Left colon (tissue), 2 donors: ENCODE measurements around the gene NADSYN1. TPM values are rescaled to one million over a fixed set of nuclear protein-coding genes. Genes with fewer than 3 reads are reported as not detected.
"Not testable (repeated sequence)": the region's sequence is repeated elsewhere in the genome, so short reads cannot be mapped to it uniquely, and the experiment has no call there.

Source experiments
- ATAC-seq: fragments of 200-7000 bp; cut with Tn5 transposase; one replicate; pipeline ENCODE4 v1.9.1; 2020; ENCODE audit warnings: mild to moderate bottlenecking, moderate library complexity
- DNase-seq, 2 donors: peaks; one replicate each; pipeline ENCODE4 v3.0.0-alpha.2; 2020
- intact Hi-C, 2 donors: fragments of 100-400 bp; cut with DNase I in 1 of 2; cut with micrococcal nuclease in 1 of 2; formaldehyde crosslinking; loops; one replicate each; pipeline versions ENCODE4 v1.11.2 to v1.14.0; 2022; cut with DNase I, micrococcal nuclease
- total RNA-seq, 2 donors: library from RNA; stranded (reverse); fragmentation: NEBNext Ultra II Directional; extraction: Animal tissue kit (Norgen Biotek cat#: 25700); gene quantifications; one replicate each; pipeline ENCODE4 v1.2.1, GENCODE V29; 2021
- donor health status: DM: no; HTN: no; CAD: no.
- donor health status: DM: yes; HTN: yes; CAD: no.

NADSYN1 gene
- total RNA-seq, 2 donors from 2014 or later, result 140 to 165 TPM

DNA sequence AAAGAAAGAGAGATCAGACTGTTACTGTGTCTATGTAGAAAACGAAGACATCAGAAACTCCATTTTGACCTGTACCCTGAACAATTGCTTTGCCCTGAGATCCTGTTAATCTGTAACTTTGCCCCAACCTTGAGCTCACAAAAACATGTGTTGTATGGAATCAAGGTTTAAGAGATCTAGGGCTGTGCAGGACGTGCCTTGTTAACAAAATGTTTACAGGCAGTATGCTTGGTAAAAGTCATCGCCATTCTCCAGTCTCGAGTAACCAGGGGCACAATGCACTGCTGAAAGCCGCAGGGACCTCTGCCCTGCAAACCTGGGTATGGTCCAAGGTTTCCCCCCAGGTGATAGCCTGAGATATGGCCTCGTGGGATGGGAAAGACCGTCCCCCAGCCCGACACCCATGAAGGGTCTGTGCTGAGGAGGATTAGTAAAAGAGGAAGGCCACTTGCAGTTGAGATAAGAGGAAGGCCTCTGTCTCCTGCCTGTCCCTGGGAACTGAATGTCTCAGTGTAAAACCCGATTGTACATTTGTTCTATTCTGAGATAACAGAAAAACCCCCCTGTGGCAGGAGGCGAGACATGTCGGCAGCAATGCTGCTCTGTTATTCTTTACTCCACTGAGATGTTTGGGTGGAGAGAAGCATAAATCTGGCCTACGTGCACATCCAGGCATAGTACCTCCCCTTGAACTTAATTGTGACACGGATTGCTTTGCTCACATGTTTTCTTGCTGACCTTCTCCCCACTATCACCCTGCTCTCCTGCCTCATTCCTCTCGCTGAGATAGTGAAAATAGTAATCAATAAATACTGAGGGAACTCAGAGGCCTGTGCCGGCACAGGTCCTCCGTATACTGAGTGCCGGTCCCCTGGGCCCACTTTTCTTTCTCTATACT is 82.0 kb downstream of the NADSYN1 start:
- DNase-seq, intact Hi-C loops, ATAC-seq: not testable (repeated sequence)

DNA sequence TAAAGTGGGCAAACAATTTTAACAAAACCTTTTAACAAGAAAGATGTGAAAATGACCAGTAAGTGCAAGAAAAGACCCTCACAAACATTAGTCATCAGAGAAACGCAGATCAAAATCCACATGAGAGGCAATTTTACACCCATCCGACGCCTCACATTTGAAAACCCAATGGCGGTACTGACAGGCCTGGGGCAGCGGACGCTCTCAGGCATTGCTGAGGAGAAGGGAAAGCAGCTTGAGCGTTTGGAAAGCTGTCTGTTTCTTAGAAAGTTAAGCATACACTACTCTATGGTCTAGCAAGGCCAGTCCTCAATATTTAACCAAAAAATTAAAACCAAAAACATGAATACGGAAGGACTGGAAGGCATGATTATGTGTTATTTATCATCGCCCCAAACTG is 82.8 kb downstream of the NADSYN1 start:
- DNase-seq (no peak), ATAC-seq (no peak)
- intact Hi-C loops, result no loop called here

DNA sequence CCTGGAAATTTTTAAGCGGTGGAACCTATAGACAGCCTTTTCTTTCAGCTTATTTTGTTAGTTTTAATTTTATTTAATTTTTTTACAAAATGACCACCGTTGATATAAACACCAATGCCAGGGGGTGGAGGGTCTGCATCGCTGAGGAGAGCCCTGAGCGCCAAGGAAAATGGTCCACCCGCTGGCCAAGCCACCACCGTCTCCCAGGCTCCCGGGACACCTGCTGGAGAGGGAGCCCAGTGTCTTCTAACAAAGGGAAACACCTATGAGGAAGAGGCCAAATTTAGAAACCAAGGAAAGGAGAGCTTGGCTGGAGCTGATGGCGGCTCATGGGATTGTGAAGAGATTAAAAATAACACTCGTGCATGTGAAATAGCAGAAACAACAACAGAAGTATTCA is 84.5 kb downstream of the NADSYN1 start:
- DNase-seq (no peak), ATAC-seq (no peak)
- intact Hi-C loops, result no loop called here

DNA sequence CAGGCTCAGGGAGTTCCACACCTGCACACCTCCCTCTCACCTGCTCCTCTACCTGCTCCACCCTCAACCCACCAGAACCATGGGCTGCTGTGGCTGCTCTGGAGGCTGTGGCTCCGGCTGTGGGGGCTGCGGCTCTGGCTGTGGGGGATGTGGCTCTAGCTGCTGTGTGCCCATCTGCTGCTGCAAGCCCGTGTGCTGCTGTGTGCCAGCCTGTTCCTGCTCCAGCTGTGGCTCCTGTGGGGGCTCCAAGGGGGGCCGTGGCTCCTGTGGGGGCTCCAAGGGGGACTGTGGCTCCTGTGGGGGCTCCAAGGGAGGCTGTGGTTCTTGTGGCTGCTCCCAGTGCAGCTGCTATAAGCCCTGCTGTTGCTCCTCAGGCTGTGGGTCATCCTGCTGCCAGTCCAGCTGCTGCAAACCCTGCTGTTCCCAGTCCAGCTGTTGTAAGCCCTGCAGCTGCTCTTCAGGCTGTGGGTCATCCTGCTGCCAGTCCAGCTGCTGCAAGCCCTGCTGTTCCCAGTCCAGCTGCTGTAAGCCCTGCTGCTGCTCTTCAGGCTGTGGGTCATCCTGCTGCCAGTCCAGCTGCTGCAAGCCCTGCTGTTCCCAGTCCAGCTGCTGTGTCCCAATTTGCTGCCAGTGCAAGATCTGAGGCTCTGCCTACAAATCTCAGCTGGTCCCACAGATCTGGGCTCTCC is 85.1 kb downstream of the NADSYN1 start, which contains the start of gene KRTAP5-8:
KRTAP5-8 (plus strand) TSS at position 49 of the 689 bp plus-strand sequence; CDS start at position 80, 31 bp downstream.
- ATAC-seq, intact Hi-C loops, DNase-seq: not testable (repeated sequence)

DNA sequence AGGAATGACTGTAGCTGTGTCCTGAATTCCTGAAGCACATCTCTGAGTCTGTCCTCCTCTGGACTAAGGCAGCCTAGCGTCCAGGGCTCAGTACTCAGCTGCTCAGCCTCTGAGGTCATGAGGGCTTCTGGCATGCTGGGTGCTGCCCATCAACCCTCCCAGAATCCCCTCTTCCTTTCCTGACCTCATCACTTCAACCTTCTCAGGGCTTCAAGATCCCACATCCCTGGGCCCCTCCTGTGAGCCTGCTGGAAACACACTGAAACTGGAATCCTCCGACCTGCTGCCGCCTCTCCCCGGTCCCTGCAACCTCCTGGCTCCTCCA is 85.6 kb downstream of the NADSYN1 start:
- intact Hi-C loops, result no loop called here
- no peak for ATAC-seq
- no peak for DNase-seq

DNA sequence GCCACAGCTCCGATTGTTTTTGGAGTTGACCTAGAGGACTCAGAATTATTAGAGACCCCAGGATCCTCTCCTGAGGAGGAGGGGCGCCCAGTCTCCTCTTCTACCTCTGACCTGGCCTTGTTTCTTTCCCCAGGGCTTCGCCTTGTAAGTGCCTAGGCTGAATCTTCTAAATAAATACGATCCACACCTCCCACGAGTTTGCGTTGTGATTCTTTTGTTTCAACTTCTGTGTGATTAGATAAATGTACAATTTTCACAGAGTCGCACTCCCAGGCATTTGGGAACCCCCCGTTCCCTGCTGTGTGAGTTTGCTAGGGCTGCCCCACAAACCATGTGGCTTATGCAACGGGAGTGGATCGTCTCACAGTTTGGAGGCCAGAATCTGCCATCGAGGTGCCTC is 86.0 kb downstream of the NADSYN1 start:
- ATAC-seq (no peak), DNase-seq (no peak)
- intact Hi-C loops, result no loop called here

DNA sequence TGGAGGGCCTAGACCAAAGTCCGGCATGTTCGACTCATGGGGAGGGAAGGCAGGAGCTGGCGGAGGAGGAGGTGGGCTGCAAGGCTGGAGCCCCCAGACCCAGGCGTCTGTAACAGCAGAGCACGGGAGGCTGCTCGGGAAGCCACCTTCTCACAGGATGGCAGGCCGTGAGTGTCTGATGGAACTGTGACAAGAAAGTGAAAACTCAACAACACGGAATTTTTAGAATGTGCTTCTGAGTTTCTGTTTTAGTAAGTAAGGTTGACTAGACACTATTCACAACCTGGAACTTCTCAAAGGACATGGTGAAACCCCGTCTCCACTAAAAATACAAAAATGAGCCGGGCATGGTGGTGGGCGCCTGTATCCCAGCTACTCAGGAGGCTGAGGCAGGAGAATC is 87.0 kb downstream of the NADSYN1 start:
- intact Hi-C loops, DNase-seq, ATAC-seq: not testable (repeated sequence)

DNA sequence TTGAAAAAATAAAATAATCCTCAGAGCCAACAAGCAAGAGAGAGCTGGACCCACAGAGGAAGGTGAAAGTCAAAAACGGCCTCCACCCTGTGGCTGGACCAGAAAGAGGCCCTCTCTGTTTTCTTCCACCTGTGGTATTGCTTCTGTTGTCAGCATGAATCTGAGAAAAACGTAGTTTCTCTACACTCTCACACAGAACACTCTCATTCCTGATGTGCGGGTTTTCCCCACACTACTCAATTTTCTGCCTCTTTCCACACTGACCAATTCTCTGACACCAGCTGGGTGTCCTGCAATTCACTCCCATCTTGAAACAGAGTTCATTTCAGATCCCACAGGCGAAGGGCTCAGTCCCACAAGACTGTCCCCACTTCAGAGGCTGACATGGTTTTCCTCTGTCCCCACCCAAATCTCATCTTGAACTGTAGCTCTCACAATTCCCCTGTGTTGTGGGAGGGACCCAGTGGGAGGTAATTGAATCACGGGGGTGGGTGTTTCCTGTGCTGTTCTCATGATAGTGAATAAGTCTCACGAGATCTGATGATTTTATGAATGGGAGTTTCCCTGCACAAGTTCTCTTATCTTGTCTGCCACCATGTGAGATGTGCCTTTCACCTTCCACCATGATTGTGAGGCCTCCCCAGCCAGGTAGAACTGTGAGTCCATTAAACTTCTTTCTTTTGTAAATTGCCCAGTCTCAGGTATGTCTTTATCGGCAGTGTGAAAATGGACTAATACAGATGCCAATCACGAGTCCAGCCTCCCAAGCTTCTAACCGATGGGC is 87.7 kb downstream of the NADSYN1 start:
- ATAC-seq, DNase-seq, intact Hi-C loops: not testable (repeated sequence)

DNA sequence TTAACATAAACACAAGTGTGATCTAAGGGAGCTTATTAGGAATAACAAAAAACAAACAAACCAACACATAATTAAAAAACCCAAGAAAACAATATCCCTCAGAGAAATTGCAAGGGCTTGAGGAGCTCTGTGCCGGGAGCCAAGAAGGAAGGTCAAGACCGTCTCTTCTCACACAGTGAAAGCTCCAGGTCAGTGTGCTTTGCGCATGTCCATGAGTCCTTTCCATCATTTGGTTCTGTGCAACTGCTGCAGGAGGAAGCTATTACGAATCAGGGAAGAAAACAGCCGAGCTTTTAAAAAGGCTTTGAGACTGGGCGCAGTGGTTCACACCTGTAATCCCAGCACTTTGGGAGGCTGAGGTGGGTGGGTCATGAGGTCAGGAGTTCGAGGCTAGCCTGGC is 89.4 kb downstream of the NADSYN1 start:
- intact Hi-C loops, result no loop called here
- DNase-seq, result no peak
- no peak for ATAC-seq

DNA sequence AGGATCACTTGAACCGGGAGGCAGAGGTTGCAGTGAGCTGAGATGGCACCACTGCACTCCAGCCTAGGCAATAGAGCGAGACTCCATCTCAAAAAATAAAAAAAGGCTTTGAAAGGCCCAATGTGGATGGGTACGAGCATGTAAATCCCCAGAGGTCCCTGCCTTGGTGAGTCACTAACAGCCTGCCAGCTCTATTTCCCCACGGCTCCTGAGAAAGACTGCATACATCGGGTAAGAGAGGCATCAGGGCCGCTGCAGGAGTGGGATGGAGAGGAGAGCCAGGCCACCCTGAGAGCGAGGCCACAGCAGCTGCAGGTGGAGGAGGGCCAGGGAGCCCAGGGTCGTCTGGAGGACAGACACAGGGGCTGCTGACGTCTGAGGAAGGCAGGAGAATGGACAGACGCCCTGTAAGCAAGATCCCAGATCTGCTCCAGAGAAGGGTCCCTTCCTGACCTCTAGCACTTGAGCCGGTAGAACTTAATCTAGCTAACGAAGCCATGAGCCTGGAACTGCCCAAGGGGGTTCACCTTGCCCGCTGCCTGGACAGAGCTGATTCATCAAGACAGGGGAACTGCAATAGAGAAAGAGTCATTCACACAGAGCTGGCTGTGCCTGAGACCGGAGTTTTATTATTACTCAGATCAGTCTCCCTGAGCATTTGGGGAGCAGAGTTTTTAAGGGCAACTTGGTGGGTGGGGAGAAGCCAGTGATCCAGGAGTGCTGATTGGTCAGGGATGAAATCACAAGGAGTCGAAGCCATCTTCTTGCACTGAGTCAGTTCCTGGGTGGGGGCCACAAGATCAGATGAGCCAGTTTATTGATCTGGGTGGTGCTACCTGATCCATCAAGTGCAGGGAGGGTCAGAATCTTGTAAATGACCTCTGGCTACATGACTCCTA is 90.1 kb downstream of the NADSYN1 start:
- DNase-seq, result no peak
- intact Hi-C loops, result no loop called here

DNA sequence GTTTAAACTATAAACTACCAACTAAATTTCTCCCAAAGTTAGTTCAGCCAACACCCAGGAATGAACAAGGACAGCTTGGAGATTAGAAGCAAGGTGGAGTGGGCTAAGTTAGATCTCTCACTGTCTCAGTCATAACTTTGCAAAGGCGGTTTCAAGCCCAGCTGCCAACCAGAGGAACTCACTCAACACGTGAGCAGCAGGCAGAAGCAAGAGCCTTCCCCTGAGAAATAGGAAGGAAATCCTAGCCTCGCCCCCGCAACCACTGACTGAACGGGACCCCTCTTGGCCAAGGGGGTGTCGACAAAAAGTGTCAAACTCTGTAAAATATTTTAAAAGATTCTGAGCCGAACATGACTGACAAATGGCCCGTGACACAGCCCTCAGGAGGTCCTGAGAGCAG is 90.9 kb downstream of the NADSYN1 start:
- intact Hi-C loops, result no loop called here
- DNase-seq (no peak), ATAC-seq (no peak)

More for the DNA sequence above, 90.1 kb downstream of the NADSYN1 start:
- no peak for ATAC-seq

DNA sequence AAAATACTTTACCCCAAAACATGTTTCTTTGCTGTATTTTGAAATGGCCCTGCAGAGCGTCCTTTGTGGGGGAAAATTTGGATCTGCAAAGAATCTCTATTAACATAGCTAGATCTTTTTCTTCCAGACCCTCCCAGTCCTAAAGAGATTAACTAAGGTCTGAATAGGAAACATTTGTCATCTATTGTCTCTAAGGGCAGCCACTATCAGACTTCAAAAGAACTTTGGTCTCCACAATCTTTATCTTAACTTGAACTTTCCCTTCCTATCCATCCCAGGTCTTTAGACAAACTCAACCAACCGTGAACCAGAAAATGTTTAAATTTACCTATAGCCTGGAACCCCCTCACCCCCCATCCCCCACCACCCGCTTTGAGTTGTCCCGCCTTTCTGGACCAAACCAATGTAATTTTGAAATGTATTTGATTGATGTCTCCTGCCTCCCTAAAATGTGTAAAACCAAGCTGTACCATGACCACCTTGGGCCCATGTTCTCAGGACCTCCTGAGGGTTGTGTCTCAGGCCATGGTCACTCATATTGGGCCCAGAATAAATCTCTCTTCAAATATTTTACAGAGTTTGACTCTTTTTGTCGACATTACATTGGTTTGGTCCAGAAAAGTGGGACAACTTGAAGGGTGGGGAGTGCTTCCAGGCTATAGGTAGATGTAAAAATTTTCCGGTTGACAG is 91.7 kb downstream of the NADSYN1 start:
- ATAC-seq (no peak), DNase-seq (no peak)
- intact Hi-C loops, result no loop called here

DNA sequence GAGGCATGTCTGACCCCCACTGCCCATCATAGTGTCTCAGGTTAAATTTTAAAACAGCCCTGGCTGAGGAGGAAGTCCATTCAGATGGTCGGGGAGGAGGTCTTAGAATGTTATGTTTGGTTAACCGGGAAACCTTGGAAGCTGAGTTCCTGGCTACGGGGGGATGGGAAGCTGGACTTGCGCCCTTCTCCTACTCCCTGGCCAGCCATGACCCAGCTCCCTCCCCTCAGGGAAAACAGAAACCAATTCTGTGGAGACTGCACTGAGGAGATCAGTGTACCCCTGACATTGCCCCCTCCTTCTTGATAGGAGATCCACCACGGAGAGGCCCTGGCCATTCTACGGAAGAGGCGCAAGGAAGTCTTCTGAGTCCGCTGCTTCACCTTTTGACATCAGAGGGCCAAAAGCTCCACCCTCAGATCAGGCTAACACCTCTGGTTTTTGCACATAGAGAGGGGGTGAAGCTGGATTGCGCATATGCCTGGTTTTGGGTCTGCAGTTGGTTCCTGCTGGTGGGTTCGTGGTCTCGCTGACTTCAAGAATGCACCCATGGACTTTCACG is 92.5 kb downstream of the NADSYN1 start:
- DNase-seq (no peak), ATAC-seq (no peak)
- intact Hi-C loops, result no loop called here

DNA sequence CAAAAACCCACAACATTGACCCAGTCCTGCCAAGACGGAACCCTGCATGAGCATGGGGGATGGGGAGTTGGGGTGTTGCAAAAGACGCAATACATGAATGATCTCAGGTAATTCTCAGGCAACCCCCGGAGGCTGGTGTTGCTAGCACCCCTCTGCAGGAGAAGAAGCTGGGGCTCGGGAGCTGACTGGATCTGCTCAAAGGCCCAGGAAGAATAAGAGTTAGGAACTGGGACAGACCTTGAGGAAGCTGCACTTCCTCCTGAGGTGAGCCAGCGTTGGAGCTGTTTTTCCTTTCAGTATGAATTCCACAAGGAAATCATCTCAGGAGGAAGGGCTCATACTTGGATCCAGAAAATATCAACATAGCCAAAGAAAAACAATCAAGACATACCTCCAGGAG is 95.1 kb downstream of the NADSYN1 start, which contains the start of gene KRTAP5-9:
KRTAP5-9 (plus strand) TSS at position 301 of the 400 bp plus-strand sequence. CDS start 238 bp downstream, outside the sequence.
- DNase-seq (no peak), ATAC-seq (no peak)
- intact Hi-C loops, result no loop called here

DNA sequence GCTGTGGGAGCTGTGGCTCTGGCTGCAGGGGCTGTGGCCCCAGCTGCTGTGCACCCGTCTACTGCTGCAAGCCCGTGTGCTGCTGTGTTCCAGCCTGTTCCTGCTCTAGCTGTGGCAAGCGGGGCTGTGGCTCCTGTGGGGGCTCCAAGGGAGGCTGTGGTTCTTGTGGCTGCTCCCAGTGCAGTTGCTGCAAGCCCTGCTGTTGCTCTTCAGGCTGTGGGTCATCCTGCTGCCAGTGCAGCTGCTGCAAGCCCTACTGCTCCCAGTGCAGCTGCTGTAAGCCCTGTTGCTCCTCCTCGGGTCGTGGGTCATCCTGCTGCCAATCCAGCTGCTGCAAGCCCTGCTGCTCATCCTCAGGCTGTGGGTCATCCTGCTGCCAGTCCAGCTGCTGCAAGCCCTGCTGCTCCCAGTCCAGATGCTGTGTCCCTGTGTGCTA is 95.7 kb downstream of the NADSYN1 start:
- ATAC-seq (no peak), DNase-seq (no peak)
- intact Hi-C loops, result no loop called here
